ENCODE results near the gene RABL6.

The RABL6 gene

GRCh38 chr9:136808075-136808805 is 492 bp downstream of the RABL6 start:
- DNase-seq (ENCODE audit: low spot score): peak; percentile 42
- peak overlapping the region; percentile 82 for H3K4me3 Mint-ChIP-seq
- peak overlapping the region; percentile 63 for H3K27ac Mint-ChIP-seq
- peaks cover 25% of the 10 kb centered on the region for H3K36me3 Mint-ChIP-seq (ENCODE audit: low read depth)
- no peaks in the 10 kb centered on the region for H3K27me3 Mint-ChIP-seq (ENCODE audit: low read depth)
- no peaks in the 10 kb centered on the region for H3K9me3 Mint-ChIP-seq
- peaks cover 30% of the 10 kb centered on the region for H3K4me1 Mint-ChIP-seq (ENCODE audit: low read depth)

GRCh38 chr9:136808806-136809158 is 1.0 kb downstream of the RABL6 start:
- peaks cover 30% of the 10 kb centered on the region for H3K36me3 Mint-ChIP-seq (ENCODE audit: low read depth)
- H3K27ac Mint-ChIP-seq: peak overlapping the region; percentile 26
- H3K4me1 Mint-ChIP-seq (ENCODE audit: low read depth): peaks cover 36% of the 10 kb centered on the region
- H3K9me3 Mint-ChIP-seq: no peaks in the 10 kb centered on the region
- DNase-seq (ENCODE audit: low spot score): no peak
- H3K4me3 Mint-ChIP-seq: peak overlapping the region; percentile 82
- no peaks in the 10 kb centered on the region for H3K27me3 Mint-ChIP-seq (ENCODE audit: low read depth)

- Mint-ChIP-seq H3K27ac (peak overlapping the region; percentile 11), H3K4me3 (no peak overlapping the region), H3K9me3 (no peaks in the 10 kb centered on the region), H3K27me3 (ENCODE audit: low read depth) (no peaks in the 10 kb centered on the region), H3K4me1 (ENCODE audit: low read depth) (peaks cover 28% of the 10 kb centered on the region), H3K36me3 (ENCODE audit: low read depth) (peaks cover 37% of the 10 kb centered on the region)
- DNase-seq (ENCODE audit: low spot score): no peak
Measured at GRCh38 chr9:136814725-136815421, 7.1 kb downstream of the RABL6 start.

GRCh38 chr9:136815422-136815782 is 7.7 kb downstream of the RABL6 start:
- Mint-ChIP-seq H3K4me1 (ENCODE audit: low read depth) (peaks cover 24% of the 10 kb centered on the region), H3K36me3 (ENCODE audit: low read depth) (peaks cover 34% of the 10 kb centered on the region), H3K4me3 (no peak overlapping the region), H3K27ac (no peak overlapping the region), H3K9me3 (no peaks in the 10 kb centered on the region), H3K27me3 (ENCODE audit: low read depth) (no peaks in the 10 kb centered on the region)
- no peak for DNase-seq (ENCODE audit: low spot score)

GRCh38 chr9:136820971-136821825 is 13.4 kb downstream of the RABL6 start:
- no peak for DNase-seq (ENCODE audit: low spot score)
- no peaks in the 10 kb centered on the region for H3K4me1 Mint-ChIP-seq (ENCODE audit: low read depth)
- no peaks in the 10 kb centered on the region for H3K27me3 Mint-ChIP-seq (ENCODE audit: low read depth)
- H3K36me3 Mint-ChIP-seq (ENCODE audit: low read depth): peaks cover 19% of the 10 kb centered on the region
- H3K27ac Mint-ChIP-seq: no peak overlapping the region
- H3K4me3 Mint-ChIP-seq: no peak overlapping the region
- no peaks in the 10 kb centered on the region for H3K9me3 Mint-ChIP-seq

GRCh38 chr9:136821826-136822544 is 14.2 kb downstream of the RABL6 start:
- no peaks in the 10 kb centered on the region for H3K4me1 Mint-ChIP-seq (ENCODE audit: low read depth)
- no peak overlapping the region for H3K4me3 Mint-ChIP-seq
- H3K27ac Mint-ChIP-seq: no peak overlapping the region
- DNase-seq (ENCODE audit: low spot score): no peak
- H3K36me3 Mint-ChIP-seq (ENCODE audit: low read depth): peaks cover 15% of the 10 kb centered on the region
- H3K27me3 Mint-ChIP-seq (ENCODE audit: low read depth): no peaks in the 10 kb centered on the region
- H3K9me3 Mint-ChIP-seq: no peaks in the 10 kb centered on the region

- Mint-ChIP-seq H3K27me3 (ENCODE audit: low read depth) (no peaks in the 10 kb centered on the region), H3K27ac (no peak overlapping the region), H3K9me3 (no peaks in the 10 kb centered on the region), H3K4me3 (no peak overlapping the region), H3K4me1 (ENCODE audit: low read depth) (no peaks in the 10 kb centered on the region), H3K36me3 (ENCODE audit: low read depth) (peaks cover 14% of the 10 kb centered on the region)
- DNase-seq (ENCODE audit: low spot score): no peak
Measured at GRCh38 chr9:136823136-136824046, 15.6 kb downstream of the RABL6 start.

- no peak for DNase-seq (ENCODE audit: low spot score)
- Mint-ChIP-seq H3K27me3 (ENCODE audit: low read depth) (no peaks in the 10 kb centered on the region), H3K9me3 (no peaks in the 10 kb centered on the region), H3K36me3 (ENCODE audit: low read depth) (peaks cover 17% of the 10 kb centered on the region), H3K4me1 (ENCODE audit: low read depth) (no peaks in the 10 kb centered on the region), H3K4me3 (no peak overlapping the region), H3K27ac (no peak overlapping the region)
Measured at GRCh38 chr9:136824496-136825225, 16.9 kb downstream of the RABL6 start.

GRCh38 chr9:136825295-136826187 is 17.8 kb downstream of the RABL6 start:
- Mint-ChIP-seq H3K27me3 (ENCODE audit: low read depth) (no peaks in the 10 kb centered on the region), H3K27ac (no peak overlapping the region), H3K4me3 (no peak overlapping the region), H3K36me3 (ENCODE audit: low read depth) (peaks cover 17% of the 10 kb centered on the region), H3K4me1 (ENCODE audit: low read depth) (no peaks in the 10 kb centered on the region), H3K9me3 (no peaks in the 10 kb centered on the region)
- no peak for DNase-seq (ENCODE audit: low spot score)

GRCh38 chr9:136826188-136826541 is 18.4 kb downstream of the RABL6 start:
- no peaks in the 10 kb centered on the region for H3K4me1 Mint-ChIP-seq (ENCODE audit: low read depth)
- no peak overlapping the region for H3K4me3 Mint-ChIP-seq
- DNase-seq (ENCODE audit: low spot score): no peak
- no peaks in the 10 kb centered on the region for H3K27me3 Mint-ChIP-seq (ENCODE audit: low read depth)
- no peak overlapping the region for H3K27ac Mint-ChIP-seq
- no peaks in the 10 kb centered on the region for H3K9me3 Mint-ChIP-seq
- peaks cover 13% of the 10 kb centered on the region for H3K36me3 Mint-ChIP-seq (ENCODE audit: low read depth)

GRCh38 chr9:136826703-136827582 is 19.2 kb downstream of the RABL6 start:
- peaks cover 13% of the 10 kb centered on the region for H3K36me3 Mint-ChIP-seq (ENCODE audit: low read depth)
- no peak overlapping the region for H3K4me3 Mint-ChIP-seq
- no peak for DNase-seq (ENCODE audit: low spot score)
- no peaks in the 10 kb centered on the region for H3K9me3 Mint-ChIP-seq
- no peaks in the 10 kb centered on the region for H3K4me1 Mint-ChIP-seq (ENCODE audit: low read depth)
- H3K27me3 Mint-ChIP-seq (ENCODE audit: low read depth): no peaks in the 10 kb centered on the region
- no peak overlapping the region for H3K27ac Mint-ChIP-seq

Data from T-helper 2 cell treated with Interferon-gamma antibody and Interleukin-4, amounts not matched to agents 5 μg/mL and 100 μg/mL, for 36 hours (primary cell).